Upper lobe of right lung (tissue), 1 donor: ENCODE results near the gene ITGAD. TPM values are rescaled to one million over a fixed set of nuclear protein-coding genes. Genes with fewer than 3 reads are reported as not detected.

Source experiments
- ATAC-seq: fragments of 200-7000 bp; cut with Tn5 transposase; one replicate; pipeline ENCODE4 v1.9.1; 2020; ENCODE audit warnings: mild to moderate bottlenecking, moderate library complexity
- DNase-seq: peaks from one replicate; pipeline ENCODE4 v3.0.0-alpha.2; 2020
- H3K27ac ChIP-seq: fragments of 200-600 bp; one replicate; pipeline ENCODE4 v1.8.0; 2022
- H3K27me3 ChIP-seq: fragments of 200-600 bp; one replicate; pipeline ENCODE4 v1.8.0; 2022; ENCODE audit warnings: mild to moderate bottlenecking
- H3K36me3 ChIP-seq: fragments of 200-600 bp; one replicate; pipeline ENCODE4 v1.8.0; 2022
- H3K4me1 ChIP-seq: fragments of 200-600 bp; one replicate; pipeline ENCODE4 v1.8.0; 2022
- H3K4me3 ChIP-seq: fragments of 200-600 bp; one replicate; pipeline ENCODE4 v1.8.0; 2022; ENCODE audit warnings: mild to moderate bottlenecking
- H3K9me3 ChIP-seq: fragments of 200-600 bp; one replicate; pipeline ENCODE4 v1.8.0; 2022
- CTCF ChIP-seq: fragments of 200-600 bp; IDR thresholded peaks from one replicate; pipeline ENCODE4 v1.8.0; 2022; ENCODE audit warnings: antibody characterized with exemption
- intact Hi-C: fragments of 100-400 bp; cut with DNase I; formaldehyde crosslinking; loops from one replicate; pipeline ENCODE4 v1.11.0; 2022
- total RNA-seq: library from RNA; stranded (reverse); fragmentation: NEBNext Ultra II Directional; extraction: Animal tissue kit (Norgen Biotek cat#: 25700); gene quantifications from one replicate; pipeline ENCODE4 v1.2.1, GENCODE V29; 2021
- donor health status: DM: no; HTN: yes; CAD: no; lungs with severe emphysema.

The ITGAD gene
- total RNA-seq, 1 donor from 2014 or later: 0.20 TPM

DNA sequence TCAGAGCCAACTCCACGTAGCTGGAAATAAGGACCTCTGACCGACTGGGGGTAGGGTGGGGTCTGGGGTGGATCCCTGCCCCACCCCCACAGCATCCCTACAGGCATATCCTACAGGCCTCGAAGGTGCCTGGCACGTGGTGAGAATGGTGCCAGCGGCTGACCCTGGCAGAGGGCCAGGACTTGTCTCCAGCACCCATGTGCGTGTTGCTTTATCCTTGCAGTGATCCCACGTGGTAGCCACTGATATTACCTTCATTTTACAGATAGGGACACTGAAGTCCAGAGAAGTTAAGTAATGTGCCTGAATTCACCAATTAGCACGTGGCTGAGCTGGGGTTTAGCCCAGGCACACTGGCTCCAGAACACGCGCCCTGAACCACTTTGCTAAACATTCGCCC, 8.3 kb downstream of the ITGAD start:
- H3K36me3 ChIP-seq: no peaks in the 10 kb centered on the region
- H3K4me1 ChIP-seq: no peaks in the 10 kb centered on the region
- no peaks in the 10 kb centered on the region for H3K9me3 ChIP-seq
- DNase-seq (no peak), ATAC-seq (no peak)
- H3K27me3 ChIP-seq: no peaks in the 10 kb centered on the region
- H3K4me3 ChIP-seq: no peak overlapping the region
- no peak for TF ChIP-seq CTCF
- no peak overlapping the region for H3K27ac ChIP-seq
- intact Hi-C loops: no loop called here

DNA sequence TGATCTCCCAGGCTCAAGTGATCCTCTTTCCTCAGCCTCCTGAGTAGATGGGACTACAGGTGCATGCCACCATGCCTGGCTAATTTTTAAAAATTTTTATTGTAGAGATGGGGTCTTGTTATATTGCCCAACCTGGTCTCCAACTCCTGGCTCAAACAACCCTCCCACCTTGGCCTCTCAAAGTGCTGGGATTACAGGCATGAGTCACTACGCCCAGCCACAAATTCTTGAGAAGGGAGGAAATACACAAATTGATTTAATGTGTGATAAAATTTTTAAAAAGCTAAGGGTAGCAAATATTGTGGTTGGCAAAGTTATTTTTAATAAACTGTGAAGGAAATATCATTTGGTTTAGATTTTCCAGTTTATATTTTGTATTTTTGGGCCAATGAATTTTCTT, 9.6 kb downstream of the ITGAD start:
- Histone ChIP-seq H3K27me3 (no peaks in the 10 kb centered on the region), H3K36me3 (no peaks in the 10 kb centered on the region), H3K4me1 (no peaks in the 10 kb centered on the region), H3K9me3 (no peaks in the 10 kb centered on the region), H3K4me3 (no peak overlapping the region), H3K27ac (no peak overlapping the region)
- no peak for ATAC-seq
- intact Hi-C loops: no loop called here
- DNase-seq: no peak
- no peak for TF ChIP-seq CTCF

GRCh38 chr16:31403590-31404352, 10.6 kb downstream of the ITGAD start:
- H3K4me3 ChIP-seq: no peak overlapping the region
- DNase-seq: no peak
- intact Hi-C loops: no loop called here
- no peak for ATAC-seq
- no peak for TF ChIP-seq CTCF
- H3K27me3 ChIP-seq: no peaks in the 10 kb centered on the region
- no peaks in the 10 kb centered on the region for H3K36me3 ChIP-seq
- no peak overlapping the region for H3K27ac ChIP-seq
- no peaks in the 10 kb centered on the region for H3K9me3 ChIP-seq
- H3K4me1 ChIP-seq: no peaks in the 10 kb centered on the region

DNA sequence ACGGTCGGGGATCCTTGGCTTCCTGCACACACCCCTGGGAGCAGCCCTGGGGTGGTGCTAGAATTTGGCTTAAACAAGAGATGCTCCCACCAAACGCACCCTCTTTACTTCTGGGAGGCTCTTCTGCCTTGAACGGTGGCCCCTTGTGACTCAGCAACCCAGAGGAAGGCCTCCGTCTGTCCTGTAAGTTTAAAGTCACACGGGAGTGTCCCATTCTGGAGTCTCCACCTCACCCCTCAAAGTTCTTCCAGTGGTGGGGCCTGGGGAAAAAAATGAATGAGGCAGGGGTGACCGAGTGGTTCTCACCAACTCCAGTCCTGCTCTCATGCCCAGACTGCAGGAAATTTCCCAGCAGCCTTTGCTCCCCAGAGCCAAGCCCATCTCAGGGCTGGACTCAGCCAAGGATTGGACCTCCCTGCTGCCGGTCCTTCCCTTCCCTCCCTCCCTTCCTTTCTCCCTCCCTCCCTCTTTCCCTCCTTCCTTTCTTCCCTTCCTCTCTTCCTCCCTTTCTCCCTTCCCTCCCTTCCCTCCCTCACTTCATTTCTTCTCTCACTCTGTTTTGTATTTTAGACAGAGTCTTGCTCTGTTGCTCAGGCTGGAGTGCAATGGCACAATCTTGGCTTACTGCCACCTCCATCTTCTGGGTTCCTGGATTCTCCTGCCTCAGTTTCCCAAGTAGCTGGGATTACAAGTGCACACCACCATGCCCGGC, 11.4 kb downstream of the ITGAD start:
- ATAC-seq: no peak
- Histone ChIP-seq H3K36me3 (no peaks in the 10 kb centered on the region), H3K9me3 (no peaks in the 10 kb centered on the region), H3K27ac (no peak overlapping the region), H3K4me1 (no peaks in the 10 kb centered on the region), H3K27me3 (no peaks in the 10 kb centered on the region), H3K4me3 (no peak overlapping the region)
- no peak for TF ChIP-seq CTCF
- intact Hi-C loops: no loop called here
- no peak for DNase-seq

- H3K4me3 ChIP-seq: no peak overlapping the region
- no peaks in the 10 kb centered on the region for H3K27me3 ChIP-seq
- DNase-seq (no peak), ATAC-seq (no peak)
- no peaks in the 10 kb centered on the region for H3K4me1 ChIP-seq
- H3K36me3 ChIP-seq: no peaks in the 10 kb centered on the region
- H3K9me3 ChIP-seq: no peaks in the 10 kb centered on the region
- no peak overlapping the region for H3K27ac ChIP-seq
- TF ChIP-seq CTCF: no peak
- intact Hi-C loops: no loop called here
Observed at GRCh38 chr16:31407406-31407805, 14.3 kb downstream of the ITGAD start.
